Activated CD8-positive, alpha-beta memory T cell treated with anti-CD3 and anti-CD28 coated beads, Interleukin-2, amount 50 U/mL, for 48 hours (primary cell): Measurements from ENCODE around the gene LACTBL1.
"Not testable (repeated sequence)": the region's sequence is repeated elsewhere in the genome, so short reads cannot be mapped to it uniquely, and the experiment has no call there.

Source experiments
- DNase-seq: peaks from one replicate; pipeline ENCODE4 v3.0.0-alpha.2; 2020

Gene LACTBL1, protein sequence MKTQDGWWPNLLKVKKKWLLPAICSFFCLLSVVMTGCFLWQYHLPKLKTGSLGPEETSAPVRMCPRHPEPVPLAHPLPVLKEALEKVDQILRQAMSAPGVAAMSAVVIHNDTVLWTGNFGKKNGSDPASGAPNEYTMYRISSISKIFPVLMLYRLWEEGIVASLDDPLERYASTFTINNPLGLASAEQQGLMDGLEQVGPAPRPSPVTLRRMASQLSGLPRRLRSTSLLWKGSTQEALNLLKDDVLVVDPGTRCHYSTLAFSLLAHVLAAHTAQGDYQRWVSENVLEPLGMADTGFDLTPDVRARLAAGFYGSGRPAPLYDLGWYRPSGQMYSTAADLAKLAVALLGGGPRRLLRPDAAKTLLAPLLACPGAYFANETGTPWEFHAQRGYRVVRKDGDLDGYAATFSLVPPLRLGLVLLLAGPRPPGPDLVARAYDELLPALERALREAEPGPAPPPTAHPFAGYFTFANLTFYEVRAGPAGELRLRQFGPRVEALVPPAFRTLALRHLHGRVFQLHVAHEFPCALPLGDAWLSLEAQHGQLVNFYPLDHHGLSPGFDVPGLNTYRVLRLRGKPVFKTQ

DNA sequence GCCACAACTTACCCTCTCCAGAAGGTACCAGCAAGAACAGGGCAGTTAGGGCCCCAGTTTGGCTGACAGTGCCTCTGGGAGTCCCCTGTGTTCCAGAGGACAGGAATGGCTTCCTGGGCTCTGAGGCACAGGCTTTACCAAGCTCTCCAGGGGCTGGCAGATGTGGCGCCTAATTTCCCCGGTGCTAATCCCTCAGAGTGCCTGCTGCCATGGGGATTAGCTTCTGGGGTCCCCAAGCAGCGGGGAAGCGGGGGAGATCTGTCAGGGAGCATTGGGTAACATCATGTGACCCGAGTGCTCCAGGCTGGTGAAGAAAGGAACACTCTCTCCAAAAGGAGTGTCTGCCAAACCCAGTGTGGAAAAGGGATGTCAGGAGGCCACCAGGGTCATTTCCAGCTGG is at the start of gene LACTBL1:
Gene LACTBL1 (minus strand): TSS at position 107 of the 400 bp plus-strand sequence. CDS start 550 bp downstream, outside the sequence.
- DNase-seq = no peak

DNA sequence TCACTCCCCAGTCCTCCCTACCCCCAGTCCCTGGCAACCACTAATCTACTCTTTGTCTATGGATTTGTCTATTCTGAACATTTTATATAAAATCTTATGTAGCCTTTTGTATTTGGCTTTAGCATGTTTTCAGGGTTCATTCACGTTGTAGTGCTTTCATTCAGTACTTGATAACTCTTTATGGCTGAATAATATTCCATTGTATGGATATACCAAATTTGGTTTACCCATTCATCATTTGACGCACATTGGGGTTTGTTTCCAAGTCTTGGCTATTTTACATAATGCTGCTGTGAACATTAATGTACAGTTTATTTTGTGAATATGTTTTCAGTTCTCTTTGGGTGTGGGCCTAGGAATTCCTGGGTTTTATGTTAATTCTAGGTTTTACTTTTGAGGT is 49.2 kb upstream of the LACTBL1 start:
- no peak for DNase-seq

DNA sequence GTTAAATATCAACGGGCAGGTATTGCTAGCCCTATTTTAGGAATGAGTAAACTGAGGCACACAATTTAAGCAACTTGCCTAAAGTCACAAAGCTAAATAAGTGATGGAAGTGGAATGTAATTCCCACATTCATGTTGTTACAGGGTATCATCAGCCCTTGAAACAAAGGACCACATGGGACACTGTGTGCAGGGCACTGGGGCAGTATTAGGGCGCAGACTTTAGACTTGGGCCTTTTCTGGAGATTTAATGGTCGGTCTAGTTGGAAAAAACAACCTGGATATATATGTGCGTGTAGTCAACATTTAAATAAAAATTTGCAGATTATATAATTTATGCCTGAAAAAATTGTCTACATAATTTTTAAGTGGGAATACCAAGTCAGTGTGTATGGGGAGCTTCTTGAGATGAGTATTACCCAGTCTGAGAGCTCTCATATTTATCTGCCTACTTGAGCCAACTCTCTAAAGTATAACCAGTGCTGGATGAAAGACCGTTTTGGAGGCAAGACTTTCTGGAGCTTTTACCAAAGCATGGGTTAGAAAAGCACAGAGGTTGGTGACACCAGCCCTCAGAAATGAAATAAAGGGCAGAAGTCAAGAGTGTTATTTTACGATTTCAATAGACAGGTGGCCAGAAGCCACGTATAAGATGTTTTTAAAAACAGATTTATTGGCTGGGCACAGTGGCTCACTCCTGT is 48.2 kb upstream of the LACTBL1 start:
- no peak for DNase-seq

DNA sequence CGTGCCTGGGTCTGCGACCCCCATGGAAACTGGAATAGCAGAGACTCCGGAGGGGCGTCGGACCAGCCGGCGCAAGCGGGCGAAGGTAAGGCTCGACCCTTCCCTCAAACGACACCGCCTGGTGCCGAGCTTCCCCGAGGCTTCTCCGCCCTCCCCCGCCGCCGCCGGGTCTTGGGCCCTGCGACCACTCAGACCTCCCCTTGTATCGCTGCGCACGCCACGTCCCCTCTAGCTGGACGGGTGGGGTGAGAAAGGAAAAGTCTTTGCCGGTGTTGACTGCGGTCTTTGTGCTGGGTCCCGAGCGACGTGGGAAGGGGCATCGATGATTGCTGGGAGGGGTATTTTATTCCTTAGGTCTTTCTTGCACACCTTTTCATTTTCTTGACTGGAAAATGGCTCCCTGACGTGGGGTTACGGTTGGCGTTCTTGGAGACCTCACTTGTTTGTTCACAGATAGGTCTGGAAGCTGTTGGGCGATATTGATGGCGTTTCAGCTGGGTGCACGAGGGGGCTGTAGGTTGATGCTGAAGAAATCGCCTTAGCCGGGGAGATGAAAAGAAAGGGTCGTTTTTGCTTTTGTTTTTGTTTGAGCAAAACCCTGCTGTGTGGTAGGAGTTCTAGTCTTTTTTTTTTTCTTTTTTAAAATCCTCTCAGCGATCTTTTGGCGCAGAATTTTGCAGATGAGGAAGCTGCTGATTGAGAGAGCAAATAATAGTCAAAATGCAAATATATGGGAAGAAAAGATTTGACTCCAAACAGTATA is 47.4 kb upstream of the LACTBL1 start:
- peak; percentile 63 for DNase-seq

DNA sequence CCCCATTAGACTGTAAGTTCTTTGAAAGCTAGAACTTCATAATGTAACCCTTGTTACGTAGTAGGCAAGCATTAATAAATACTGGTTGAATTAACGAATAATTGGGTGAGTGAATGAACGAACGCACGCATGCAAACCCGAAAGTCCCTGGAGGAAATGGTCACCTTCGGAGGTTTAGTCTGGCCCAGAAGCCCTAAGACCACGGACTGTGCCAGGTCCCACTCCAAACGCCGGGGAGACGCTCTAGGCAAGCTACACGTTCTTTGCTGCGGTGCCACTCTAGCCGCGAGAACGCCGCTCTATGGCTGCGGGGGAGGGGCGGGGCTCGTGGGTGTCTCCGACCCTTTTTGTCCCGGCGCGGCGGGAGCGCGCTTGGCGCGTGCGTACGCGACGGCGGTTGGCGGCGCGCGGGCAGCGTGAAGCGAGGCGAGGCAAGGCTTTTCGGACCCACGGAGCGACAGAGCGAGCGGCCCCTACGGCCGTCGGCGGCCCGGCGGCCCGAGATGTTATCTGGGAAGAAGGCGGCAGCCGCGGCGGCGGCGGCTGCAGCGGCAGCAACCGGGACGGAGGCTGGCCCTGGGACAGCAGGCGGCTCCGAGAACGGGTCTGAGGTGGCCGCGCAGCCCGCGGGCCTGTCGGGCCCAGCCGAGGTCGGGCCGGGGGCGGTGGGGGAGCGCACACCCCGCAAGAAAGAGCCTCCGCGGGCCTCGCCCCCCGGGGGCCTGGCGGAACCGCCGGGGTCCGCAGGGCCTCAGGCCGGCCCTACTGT is 46.6 kb upstream of the LACTBL1 start, which contains the start of gene KDM1A:
Gene KDM1A (plus strand): TSS at position 375 of the 769 bp plus-strand sequence. CDS start 129 bp downstream, at position 504.
- peak; percentile 96 for DNase-seq

DNA sequence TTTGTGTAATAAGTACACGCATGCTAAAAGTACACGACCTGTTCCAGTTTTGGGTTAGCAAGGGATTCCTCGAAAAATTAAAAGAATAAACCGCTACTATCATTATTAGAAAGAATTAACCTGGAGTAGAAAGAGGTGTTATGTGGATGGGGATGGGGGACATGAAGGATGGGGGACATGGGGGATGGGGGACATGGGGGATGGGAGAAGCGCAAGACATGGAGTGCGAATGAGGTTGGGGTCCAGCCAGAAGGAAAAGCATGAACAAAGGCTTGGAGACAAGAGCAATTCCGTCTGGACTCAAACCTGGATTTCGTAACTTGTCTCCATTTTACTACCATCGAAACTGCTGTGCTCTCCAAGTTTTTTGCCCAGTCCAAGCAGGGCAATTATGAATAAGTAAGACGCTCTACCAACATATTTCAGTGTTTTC is 46.0 kb upstream of the LACTBL1 start:
- no peak for DNase-seq

DNA sequence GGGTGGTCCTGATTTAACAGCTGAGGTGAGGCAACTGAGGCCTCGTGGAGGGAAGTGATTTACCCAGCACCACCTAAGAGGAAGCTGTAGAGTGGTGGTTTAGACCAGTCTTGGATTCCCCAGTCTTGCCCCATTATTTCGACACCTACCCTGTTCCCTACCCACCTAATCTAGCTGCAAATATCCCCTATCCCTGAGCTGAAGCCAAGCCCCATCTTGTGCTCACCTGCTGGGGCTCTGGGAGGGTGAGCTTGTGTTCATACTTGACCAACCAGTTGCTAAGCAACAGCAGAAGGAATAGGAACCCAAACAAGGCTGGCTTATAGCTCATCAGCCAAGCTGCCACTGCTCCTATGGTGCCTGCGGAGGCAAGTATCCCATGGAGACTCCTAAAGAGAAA is 41.0 kb upstream of the LACTBL1 start:
- DNase-seq = no peak

DNA sequence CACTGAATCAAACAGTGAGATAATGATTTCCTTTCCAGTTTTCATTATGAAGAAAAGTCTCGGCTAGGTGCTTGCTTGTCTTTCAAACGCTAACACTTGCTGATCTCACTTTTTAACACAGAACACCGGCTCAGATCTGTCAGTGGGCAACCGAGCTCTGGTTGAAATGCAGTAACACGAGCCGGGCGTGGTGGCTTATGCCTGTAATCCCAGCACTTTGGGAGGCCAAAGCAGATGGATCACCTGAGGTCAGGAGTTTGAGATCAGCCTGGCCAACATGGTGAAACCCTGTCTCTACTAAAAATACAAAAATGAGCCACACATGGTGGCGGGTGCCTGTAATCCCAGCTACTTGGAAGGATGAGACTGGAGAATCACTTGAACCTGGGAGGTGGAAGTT is 37.4 kb upstream of the LACTBL1 start:
- not testable (repeated sequence) for DNase-seq

DNA sequence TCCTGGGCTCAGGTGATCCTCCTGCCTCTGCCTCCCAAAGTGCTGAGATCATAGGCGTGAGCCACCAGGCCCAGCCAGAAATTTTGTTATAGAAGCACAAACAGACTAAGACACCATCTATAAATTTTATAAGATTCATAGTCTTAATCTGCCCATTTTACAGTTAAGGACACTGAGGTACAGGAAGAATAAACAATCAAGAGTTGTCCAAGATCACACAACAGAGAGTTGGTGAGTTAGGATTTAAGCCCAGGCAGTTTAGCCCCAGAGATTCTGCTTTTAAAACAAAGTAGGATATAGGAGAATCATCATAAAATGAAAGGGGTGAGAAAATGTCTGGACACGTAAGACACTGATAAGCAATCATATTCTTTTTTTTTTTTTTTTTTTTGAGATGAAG is 36.2 kb upstream of the LACTBL1 start:
- DNase-seq = no peak

DNA sequence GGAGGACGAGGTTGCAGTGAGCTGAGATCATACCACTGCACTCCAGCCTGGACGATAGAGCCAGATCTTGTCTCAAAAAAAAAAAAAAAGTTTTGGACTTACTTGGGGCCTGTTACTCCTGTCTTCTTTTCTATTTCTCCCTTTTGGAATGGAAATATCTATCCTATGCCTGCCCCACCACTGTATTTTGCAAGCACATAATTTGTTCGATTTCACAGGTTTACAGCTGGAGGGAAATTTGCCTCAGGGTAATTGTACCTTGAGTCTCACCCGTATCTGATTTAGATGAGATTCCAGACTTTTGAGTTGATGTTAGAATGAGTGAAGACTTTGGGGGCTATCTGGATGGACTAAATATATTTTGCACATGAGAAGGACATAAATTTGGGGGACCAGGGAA is 34.4 kb upstream of the LACTBL1 start:
- no peak for DNase-seq

DNA sequence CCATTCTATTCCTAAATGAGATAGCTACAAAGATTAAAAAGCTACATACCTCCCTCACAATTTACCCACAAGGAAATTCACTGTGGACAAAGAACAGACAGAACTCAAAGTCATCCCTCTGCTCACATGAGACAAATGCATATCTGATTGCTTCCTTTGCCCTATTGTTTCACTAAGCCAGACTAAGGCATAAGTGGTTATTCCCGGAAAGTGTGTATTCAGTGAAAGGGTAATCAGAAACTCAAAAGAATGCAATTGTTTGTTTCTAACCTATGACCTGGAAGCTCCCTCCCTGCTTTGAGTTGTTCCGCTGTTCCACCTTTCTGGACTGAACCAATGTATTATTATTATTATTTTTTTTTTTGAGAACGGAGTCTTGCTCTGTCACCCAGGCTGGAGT is 32.1 kb upstream of the LACTBL1 start:
- not testable (repeated sequence) for DNase-seq

DNA sequence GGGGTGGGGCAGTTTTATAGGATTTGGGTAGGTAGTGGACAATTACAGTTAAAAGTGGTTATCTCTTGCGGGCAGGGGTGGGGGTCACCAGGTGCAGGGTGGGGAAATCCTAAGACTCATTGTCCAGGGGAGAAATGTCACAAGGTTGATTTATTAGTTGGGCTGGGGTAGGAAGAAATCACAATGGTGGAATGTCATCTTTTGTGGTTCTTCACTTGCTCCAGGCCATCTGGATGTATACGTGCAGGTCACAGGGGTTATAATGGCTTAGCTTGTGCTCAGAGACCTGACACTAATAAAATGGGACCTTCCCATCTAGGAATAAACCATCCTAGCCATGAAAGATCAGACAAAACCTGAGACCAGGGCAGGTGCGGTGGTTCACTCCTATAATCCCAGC is 31.4 kb upstream of the LACTBL1 start:
- DNase-seq = no peak

DNA sequence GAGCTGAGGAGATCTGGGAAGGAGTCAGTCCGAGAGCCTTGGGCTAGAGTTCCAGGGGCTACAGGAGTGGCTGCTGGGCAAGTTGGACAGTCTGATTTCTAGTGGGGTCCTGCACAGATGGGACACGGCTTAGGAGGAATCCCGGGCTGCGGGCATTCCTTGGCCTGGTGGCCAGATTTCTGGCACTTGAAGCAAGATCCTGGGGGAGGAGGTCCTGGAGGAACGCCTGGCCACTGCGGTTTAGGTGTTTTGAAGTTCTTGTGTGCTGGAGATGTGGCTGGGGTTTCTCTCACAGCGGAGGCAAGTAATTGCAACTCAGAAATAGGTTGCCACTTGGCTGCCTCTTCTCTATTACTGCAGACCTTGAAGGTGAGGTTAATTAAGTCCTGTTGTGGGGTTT is 29.6 kb upstream of the LACTBL1 start:
- not testable (repeated sequence) for DNase-seq

DNA sequence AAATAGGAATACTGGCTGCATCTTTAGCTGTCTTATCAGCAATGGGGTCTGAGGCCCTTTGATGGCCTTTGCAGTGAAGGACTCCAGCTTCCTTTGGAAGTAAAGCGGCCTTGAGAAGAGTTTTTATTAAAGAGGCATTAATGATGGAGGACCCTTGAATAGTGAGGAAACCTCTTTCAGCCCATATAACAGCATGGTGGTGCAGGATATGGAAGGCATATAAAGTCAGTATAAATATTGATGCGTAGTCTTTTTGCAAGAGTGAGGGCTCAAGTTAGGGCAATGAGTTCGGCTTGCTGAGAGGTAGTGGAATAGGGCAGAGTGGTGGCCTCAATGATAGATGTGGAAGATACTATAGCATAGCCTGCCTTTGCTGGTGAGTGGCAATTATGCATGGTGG is 27.5 kb upstream of the LACTBL1 start:
- not testable (repeated sequence) for DNase-seq

DNA sequence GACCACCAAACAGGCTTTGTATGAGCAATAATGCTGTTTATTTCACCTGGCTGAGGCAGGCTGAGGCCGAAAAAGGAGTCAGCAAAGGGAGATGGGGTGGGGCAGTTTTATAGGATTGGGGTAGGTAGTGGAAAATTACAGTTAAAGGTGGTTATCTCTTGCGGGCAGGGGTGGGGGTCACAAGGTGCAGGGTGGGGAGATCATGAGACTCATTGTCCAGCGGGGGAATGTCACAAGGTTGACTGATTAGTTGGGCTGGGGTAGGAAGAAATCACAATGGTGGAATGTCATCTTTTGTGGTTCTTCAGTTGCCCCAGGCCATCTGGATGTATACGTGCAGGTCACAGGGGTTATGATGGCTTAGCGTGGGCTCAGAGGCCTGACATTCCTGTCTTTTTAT is 24.9 kb upstream of the LACTBL1 start:
- DNase-seq = not testable (repeated sequence)

DNA sequence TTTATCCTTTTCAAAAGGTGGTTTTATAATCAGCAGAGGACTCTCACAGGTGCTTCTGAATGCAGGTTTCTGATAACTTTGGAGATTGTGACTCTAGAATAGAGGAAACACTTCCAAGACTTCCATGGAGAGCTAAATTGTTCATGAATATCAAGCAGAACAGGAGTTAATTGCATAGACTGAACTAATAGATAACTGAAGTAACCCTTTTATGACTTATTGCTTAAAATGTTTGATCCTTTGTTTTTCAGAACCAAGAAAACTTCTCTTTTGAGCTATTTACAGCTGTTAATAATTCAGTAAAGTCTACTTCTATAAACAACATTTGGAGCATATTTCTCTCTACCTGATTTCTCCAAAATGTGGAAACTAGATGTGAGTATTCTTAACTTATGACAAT is 23.1 kb upstream of the LACTBL1 start:
- no peak for DNase-seq

DNA sequence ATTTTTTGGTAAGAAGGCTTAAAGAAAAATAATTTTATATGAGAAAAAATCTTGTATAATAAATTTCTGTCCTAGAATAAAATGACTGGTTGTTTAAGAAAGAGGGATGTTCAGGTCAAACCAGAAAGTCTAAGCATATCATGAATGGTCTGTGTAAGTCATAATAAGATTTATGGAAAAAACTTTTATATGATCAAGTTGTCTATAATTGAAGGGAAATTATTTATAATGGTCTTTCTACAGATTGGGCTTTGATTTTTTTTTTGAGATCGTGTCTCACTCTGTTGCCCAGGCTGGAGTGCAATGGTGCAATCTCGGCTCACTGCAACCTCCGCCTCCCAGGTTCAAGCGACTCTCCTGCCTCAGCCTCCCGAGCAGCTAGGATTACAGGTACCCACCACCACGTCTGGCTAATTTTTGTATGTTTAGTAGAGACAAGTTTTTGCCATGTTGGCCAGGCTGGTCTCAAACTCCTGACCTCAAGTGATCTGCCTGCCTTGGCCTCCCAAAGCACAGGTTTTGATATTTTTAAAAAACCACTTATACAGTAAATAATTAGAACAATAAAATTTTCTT is 20.6 kb upstream of the LACTBL1 start:
- DNase-seq = not testable (repeated sequence)

DNA sequence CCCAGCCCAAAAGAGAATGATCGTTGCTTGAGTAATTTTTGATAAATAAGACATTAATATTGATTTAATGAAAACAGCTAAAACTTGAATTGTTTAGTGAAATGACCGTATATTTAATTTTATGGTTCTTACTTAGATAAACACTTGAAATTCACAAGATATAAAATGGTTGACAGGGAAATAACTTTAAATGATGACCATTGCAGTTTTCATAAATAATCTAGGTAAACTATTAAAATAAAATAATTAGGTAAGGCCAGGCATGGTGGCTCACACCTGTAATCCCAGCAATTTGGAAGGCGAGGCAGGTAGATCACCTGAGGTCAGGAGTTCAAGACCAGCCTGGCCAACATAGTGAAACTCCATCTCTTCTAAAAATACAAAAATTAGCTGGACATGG is 19.7 kb upstream of the LACTBL1 start:
- DNase-seq = not testable (repeated sequence)

DNA sequence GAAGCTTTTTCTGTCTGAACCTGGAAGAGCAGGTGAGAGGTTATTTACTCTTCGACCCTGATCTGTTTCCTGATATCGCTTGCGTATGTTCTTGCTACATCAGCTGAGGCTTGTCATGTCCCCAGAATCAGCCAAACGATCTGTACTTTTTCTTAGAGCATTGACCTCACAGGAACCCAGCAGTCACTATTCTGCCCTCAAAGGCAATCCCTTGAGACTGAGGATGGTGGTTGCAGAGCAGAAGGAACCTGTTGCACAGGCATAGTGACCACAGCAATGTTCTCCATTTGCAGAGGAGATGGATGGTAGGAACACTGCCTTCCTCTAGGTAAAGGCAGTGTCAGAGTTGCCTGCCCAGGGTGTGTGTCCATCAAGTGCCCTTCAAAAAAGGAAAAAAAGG is 11.3 kb upstream of the LACTBL1 start:
- DNase-seq = no peak

DNA sequence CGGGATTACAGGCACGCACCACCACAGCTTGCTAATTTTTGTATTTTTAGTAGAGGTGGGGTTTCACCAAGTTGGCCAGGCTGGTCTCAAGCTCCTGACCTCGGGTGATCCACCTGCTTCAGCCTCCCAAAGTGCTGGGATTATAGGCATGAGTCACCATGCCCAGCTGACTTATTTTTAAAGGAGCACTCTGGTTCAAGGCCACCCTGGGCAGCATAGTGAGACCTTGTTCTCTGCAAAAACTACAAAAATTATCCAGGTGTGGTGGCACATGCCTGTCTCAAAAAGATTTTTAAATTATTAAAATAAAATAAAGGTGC is 7.8 kb upstream of the LACTBL1 start:
- DNase-seq = not testable (repeated sequence)

DNA sequence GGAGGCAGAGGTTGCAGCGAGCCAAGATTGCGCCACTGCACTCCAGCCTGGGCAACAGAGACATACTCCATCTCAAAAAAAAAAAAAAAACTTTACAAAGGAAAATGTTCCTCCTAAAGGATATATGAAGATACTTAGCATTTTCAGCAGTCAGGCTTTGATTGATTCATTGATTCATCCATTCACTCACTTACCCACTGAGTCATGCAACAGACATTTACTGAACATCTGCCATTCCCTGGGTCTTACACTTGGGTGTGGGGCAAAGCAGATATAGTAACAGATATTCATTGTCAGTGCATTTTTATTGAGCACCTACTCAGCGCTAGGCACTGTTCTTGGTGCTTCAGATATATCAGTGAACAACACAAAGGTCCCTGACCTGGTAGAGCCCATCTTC is 5.6 kb upstream of the LACTBL1 start:
- no peak for DNase-seq
